EH (cell line): Measurements from ENCODE around the gene LTO1.

Source experiments
- DNase-seq: peaks from one replicate; pipeline ENCODE4 v3.0.0-alpha.2; 2015; ENCODE audit warnings: low read depth

The LTO1 gene, protein sequence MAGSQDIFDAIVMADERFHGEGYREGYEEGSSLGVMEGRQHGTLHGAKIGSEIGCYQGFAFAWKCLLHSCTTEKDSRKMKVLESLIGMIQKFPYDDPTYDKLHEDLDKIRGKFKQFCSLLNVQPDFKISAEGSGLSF

DNA sequence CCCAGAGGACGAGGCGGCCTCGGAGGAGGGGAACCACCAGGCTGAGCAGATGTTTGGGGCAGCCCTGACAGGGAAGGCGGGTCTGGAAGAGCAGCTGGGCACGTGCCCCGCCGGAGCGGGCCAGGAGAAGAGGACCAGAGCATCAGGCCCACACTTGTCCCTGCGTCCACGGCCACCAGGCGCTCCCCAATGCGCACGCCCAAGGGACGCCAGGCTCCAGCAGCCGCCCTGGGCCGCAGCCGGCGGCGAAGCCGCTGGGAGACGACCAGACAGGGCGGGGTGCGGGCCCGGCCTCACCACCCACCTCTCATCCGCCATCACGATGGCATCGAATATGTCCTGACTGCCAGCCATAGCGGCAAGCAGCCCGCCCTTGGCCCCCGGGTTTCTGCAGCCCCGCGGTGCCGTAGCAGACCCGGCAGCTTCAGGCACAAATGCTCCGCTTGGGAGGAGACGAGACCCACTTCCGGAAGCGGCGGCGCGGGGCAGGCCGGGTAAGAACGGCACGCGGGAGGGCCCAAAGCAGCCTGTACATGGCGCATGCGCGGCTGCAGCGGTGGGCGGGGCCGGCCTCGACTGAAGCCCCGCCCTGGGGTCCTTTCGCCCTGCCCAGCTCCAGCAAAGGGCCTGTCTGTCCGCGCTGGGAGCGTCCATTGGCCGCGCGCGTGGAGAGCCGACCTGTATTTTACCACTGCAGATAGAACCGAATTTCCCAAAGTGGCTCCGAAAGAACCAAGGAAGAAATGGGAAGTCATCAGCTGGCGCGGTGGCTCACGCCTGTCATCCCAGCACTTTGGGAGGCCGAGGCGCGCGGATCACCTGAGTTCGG lies at the start of gene LTO1:
Gene LTO1 (minus strand): TSS at position 468 of the 829 bp plus-strand sequence. CDS start 114 bp downstream, at position 354.
- peak; percentile 95 for DNase-seq

GRCh38 chr11:69721745-69722144 lies 46.6 kb upstream of the LTO1 start:
- peak; percentile 13 for DNase-seq

GRCh38 chr11:69721106-69721505 lies 46.0 kb upstream of the LTO1 start:
- DNase-seq: no peak

DNA sequence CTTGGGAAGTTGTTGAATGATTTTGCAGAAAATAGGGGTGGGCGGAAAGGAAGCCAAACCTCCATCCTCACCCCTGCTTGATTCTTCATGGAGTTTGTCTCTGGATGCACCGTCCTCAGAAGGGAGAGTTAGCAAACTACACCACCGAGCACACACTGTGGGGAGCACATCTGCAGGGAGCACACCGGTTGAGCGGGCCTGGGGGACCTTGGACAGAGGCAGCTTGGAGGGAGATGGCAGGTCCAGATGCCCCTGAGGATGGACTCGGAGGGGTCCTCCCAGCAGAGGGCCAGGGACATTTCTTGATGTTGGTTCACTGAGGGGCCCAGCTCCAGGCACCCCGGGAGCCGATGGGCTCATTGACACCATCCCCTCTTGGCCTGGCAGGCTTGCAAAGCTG lies 43.8 kb upstream of the LTO1 start:
- DNase-seq: no peak

DNA sequence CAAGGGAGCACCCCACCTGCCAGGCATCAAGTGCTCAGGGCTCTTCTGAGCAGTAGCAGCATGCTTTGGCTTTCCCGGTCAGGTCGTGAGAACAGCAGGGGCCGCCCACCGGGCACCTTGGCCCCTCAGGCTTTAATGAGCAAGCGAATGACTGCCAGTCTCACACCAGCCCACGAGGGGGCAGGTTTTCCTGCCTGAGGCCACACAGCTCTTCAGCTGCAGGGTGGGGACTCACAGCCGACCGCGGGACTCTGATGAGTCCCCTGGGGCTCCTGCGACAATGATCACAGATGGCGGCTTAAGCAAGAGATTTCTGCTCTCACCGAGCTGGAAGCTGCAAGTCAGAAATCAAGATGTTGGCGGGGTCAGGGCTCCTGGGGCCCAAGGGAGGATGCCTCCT lies 43.0 kb upstream of the LTO1 start:
- DNase-seq: peak; percentile 40

DNA sequence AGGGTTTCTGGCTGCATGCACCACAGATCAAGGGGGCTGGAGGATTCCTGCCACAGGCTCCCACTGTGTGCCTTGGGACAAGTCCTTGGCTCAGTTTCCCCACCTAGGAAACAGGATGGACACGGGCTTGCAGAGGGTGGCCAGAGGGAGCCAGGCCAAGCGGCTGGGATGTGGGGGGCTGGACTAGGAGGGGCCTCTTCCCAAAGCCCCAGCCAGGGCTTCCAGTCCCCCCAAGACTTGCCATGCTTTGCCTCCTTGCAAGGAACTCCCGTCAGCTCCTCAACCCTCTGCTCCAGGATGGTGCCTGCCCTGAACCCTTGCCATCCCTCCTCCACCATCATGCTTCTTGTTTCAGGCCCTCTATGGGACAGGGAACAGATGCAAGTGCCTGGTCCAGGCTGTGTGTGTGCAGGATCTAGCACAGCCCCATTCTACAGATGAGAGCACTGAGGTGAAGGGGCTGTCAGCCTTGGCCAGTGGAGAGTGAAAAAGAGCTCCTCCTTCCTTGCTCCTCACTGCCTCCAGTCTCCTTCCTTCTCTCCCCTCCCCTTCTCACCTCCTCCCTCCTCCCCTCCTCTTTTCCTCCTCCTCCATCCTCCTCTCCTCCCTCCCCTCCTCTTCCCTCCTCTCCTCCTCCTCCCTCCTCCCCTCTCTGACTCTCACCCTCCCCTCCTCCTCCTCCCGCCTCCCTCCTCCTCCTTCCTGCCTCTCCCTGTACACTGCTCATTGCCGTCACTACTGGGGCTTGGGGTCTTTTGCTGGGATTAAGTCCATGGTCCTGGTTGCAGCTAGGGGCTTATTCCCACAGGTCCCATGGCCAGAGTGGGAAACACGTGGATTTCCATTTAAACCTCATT lies 42.0 kb upstream of the LTO1 start:
- no peak for DNase-seq

GRCh38 chr11:69716099-69716498 lies 40.9 kb upstream of the LTO1 start:
- no peak for DNase-seq

GRCh38 chr11:69715446-69715845 lies 40.3 kb upstream of the LTO1 start:
- DNase-seq: no peak

- no peak for DNase-seq
These were observed 37.0 kb upstream of the LTO1 start for GRCh38 chr11:69711822-69712801.

DNA sequence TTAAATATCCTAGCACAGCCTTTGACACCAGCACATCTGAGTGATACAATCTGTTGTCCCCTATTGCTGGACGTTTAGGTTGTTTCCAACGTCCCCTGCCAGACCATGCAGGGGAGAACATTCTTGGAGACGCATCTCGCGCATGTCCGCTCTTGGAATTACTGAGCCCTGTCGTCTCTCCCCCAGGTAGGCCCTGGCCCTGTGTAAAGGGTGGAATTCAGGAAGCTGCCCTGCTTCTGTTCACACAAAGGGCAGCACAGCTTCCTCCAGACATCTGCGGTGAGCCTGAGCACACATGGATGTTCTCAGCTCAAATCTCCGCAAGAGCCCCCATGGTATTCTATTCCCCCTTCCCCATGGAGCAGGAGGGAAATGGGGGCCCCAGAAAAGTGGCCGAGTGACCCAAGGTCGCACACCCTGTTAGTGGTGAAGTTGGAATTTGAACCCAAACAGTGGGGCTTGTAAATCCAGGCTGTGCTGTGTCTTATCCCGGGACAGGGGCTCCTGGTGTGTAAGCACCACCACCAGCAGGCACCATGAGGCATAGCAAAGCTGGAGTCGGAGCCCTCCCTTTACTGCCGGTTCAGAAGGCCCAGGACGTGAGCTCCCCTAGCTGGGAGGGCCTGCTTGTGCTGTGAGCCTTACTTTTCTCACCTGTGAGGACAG lies 33.7 kb upstream of the LTO1 start:
- no peak for DNase-seq

- DNase-seq: no peak
These were observed 32.0 kb upstream of the LTO1 start for GRCh38 chr11:69707176-69707575.

DNA sequence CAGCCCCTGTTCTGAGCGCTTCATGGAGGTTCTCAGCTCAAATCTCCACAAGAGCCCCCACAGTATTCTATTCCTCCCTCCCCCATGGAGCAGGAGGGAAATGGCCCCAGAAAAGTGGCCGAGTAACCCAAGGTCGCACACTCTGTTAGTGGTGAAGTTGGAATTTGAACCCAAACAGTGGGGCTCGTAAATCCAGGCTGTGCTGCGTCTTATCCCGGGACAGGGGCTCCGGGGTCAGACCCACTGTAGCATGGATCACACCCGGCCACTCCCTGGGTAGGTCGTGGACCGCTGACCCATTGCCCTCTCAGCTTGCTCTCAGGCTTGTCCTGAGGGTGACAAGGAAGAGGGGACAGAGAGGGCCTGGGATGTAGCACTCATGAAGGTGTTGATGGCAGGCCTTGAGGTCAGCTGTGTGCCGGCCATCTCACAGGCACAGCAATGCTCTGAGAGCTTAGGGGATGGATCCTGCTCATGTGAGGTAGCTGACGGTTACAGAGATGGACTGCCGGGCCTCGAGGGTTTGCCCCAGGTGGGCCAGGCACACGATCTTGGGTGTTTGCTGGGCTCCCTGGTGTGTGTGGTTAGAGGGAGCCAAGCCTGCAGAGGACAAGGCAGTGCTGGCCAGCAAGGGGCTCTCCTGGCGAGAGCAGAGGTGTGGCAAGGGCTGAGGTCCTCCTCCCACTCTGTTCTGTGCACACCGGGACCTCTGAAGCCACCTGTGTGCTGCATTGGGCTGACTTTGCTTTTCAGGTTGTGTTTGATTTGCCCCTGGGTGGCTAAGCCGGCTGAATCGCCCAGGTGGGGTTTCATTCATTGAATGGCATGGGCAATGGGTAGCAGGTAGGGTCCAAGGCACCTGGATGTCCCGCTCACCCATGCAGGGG lies 31.0 kb upstream of the LTO1 start:
- DNase-seq: no peak

GRCh38 chr11:69705351-69705811 lies 30.2 kb upstream of the LTO1 start:
- DNase-seq: no peak

- DNase-seq: peak; percentile 11
These were observed 29.5 kb upstream of the LTO1 start for GRCh38 chr11:69704508-69705253.

DNA sequence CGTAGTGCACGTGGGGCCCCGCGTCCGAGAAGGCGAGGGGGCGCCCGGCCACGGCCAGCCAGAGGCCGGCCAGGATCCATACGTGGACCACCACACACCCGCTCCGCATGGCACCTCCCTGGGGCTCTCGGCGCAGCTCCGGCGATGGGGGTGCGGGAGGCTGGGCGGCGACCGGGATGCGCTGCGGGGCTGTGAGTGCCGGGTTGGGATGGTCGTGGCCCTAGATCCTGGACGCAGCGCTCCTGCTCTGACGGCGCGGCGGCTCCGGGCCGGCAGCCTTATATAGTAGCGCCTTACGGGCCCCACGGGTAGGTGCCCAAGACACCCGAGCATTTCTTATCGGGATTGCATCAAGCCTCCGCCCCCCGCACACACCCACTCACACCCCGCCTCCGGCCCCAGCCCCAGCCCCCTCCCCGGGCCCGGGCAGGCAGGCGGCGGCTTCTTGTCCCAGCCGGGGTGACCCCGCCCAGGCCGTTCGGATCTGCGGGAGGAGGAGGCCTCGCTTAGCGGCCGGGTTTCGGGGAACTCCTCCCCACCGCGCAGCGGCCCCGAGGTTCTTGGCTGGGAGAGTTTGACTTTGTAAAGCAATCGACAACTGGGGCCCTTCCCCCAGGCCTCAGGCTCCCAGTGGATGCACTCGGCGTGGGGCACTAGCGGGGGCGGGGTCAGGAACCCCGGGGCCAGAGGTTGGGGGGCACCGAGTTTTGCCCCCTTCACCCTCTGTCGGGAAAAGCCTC lies 28.8 kb upstream of the LTO1 start, which contains the start of gene FGF19:
Gene FGF19 (minus strand): TSS at position 255 of the 740 bp plus-strand sequence. CDS start 146 bp downstream, at position 109.
- DNase-seq: no peak

DNA sequence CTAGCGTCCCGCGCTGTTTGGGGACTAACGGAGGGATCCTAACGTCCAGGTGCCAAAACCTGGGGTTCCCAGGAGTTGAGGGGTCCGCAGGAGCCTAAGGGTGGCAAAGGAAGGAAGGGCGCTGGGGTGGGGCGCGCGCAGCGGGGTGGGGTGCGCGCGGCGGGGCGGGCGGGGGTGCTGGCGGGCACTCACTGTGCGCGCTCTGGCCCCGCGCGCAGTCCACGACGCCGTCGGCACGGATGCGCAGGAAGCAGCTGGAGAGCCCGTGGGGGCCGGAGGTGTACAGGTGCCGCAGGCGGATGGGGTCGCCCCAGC lies 28.3 kb upstream of the LTO1 start:
- DNase-seq: no peak

- no peak for DNase-seq
These were observed 27.8 kb upstream of the LTO1 start for GRCh38 chr11:69702769-69703452.

DNA sequence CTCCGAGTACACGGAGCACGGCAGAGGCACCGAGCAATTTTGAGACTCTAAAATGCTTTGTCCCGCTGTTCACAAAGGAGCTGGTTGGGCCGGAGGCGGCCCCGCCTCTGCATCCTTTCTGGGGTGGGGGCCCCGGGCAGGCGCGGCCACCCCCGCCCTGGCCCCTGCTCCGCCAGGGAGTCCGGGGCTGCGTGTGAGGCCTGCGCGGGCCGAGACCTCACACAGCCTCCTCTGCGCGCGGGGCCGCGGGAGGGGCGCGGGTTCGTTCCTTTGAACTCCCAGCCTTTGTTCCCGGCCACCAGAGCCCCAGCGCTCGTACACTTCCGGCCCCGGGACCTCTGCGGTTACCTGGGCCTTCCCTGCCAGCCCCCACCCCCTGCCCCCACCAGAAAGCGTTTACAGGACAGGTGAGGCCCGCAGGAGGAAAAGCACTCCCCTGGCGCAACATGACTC lies 27.1 kb upstream of the LTO1 start:
- DNase-seq: no peak
